ENCODE data around the gene HSD17B11. TPM values are rescaled to one million over a fixed set of nuclear protein-coding genes. Genes with fewer than 3 reads are reported as not detected.

HSD17B11 gene
- total RNA-seq, 1 donor = 49.6 TPM

- Histone ChIP-seq H2AFZ (ENCODE audit: low read length) (no peak overlapping the region), H3K79me2 (ENCODE audit: insufficient read depth, low read length) (no peaks in the 10 kb centered on the region), H3K4me2 (ENCODE audit: insufficient read depth, low read length) (no peak overlapping the region), H3K36me3 (ENCODE audit: insufficient read depth, low read length) (no peaks in the 10 kb centered on the region), H4K20me1 (ENCODE audit: insufficient read depth, low read length) (no peaks in the 10 kb centered on the region), H3K9me3 (ENCODE audit: low read depth, low read length) (no peaks in the 10 kb centered on the region), H3K4me3 (ENCODE audit: insufficient read depth, low read length) (no peak overlapping the region), H3K4me1 (ENCODE audit: insufficient read depth, low read length) (no peaks in the 10 kb centered on the region), H3K27me3 (ENCODE audit: insufficient read depth, low read length) (no peaks in the 10 kb centered on the region), H3K27ac (ENCODE audit: low read depth, low read length) (no peak overlapping the region)
- no peak for TF ChIP-seq CTCF (IDR thresholded peaks at IDR 0.05; ENCODE audit: extremely low read depth, low read depth, low read length)
- no peak for DNase-seq (ENCODE audit: insufficient read length, low spot score, missing footprints)
These were observed 104.0 kb downstream of the HSD17B11 start for GRCh38 chr4:87286970-87287369.

Small RNAs within 50 kb of the gene (small RNA-seq; reads per million reads assigned to genes)
- gene MIR5705 (not detected), gene RN7SL681P (not detected)

Other genes starting within 250 kb of the HSD17B11 start
- gene KLHL8, start 170.6 kb downstream of the HSD17B11 start, total RNA-seq = 12.4 and 12.7 TPM in 2 replicates
- under 0.01 TPM in 2 replicates for gene HSD17B13, start 68.3 kb downstream of the HSD17B11 start, total RNA-seq
- gene NUDT9, start 31.4 kb upstream of the HSD17B11 start, total RNA-seq = 10.1 and 15.6 TPM in 2 replicates
- under 0.01 TPM in 1 of 2 replicates, not detected in the other for gene SPARCL1, start 138.2 kb upstream of the HSD17B11 start, total RNA-seq
- gene DSPP, start 217.3 kb upstream of the HSD17B11 start, total RNA-seq = not detected in 2 replicates